Ishikawa (cell line): ENCODE results near the gene FAM171A1.

ENCODE experiments used
- CEBPB ChIP-seq: IDR thresholded peaks from 2 replicates; pipeline ENCODE4 v1.6.1; 2012
- CREB1 ChIP-seq: IDR thresholded peaks from 2 replicates; pipeline ENCODE4 v1.6.1; 2012; ENCODE audit warnings: low read depth
- MAX ChIP-seq: IDR thresholded peaks from 2 replicates; pipeline ENCODE4 v1.6.1; 2012
- RAD21 ChIP-seq: IDR thresholded peaks from 2 replicates; pipeline ENCODE4 v1.6.1; 2012; ENCODE audit warnings: low read depth
- TCF12 ChIP-seq: IDR thresholded peaks from 2 replicates; pipeline ENCODE4 v1.6.1; 2012; ENCODE audit warnings: low read depth
- ZBTB7A ChIP-seq: IDR thresholded peaks from 2 replicates; pipeline ENCODE4 v1.6.1; 2012; ENCODE audit warnings: low read depth
- TF ChIP-seq, protein P1 (sequence below): IDR thresholded peaks from 2 replicates; pipeline ENCODE4 v1.6.1; 2012; ENCODE audit warnings: low read depth, mild to moderate bottlenecking

DNA sequence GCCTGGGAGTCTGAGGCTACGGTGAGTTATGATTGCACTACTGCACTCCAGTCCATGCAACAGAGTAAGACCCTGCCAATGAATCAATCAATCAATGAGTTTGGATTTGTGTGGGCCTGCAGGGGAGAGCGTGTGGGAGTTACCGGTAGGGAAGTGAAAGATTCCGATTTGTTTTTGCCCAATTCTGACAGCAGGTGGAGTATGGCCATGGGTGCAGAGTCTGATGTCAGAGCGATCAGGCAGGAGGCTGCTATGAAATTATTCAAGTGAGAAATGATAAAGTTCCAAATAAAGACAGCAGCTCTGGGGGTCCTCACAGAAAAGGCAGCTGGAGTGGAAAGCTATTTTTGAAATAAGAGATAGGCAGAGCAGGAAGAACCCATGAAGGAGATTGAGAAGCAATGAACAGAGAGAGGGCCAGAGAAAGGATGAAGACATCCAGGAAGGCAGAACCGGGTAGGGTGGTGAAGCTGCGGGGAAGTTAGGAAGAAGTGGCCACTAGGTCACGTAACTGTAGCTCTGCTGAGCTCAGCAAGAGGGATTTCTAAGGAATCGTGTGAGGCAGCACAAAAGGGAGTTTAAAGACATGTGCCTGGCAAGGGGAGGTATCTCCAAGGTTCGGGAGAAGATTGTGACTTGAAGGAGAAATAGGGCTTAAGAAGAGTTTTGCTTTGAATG is 108.9 kb downstream of the FAM171A1 start:
- no peak for TF ChIP-seq ZBTB7A
- TF ChIP-seq, protein P1, sequence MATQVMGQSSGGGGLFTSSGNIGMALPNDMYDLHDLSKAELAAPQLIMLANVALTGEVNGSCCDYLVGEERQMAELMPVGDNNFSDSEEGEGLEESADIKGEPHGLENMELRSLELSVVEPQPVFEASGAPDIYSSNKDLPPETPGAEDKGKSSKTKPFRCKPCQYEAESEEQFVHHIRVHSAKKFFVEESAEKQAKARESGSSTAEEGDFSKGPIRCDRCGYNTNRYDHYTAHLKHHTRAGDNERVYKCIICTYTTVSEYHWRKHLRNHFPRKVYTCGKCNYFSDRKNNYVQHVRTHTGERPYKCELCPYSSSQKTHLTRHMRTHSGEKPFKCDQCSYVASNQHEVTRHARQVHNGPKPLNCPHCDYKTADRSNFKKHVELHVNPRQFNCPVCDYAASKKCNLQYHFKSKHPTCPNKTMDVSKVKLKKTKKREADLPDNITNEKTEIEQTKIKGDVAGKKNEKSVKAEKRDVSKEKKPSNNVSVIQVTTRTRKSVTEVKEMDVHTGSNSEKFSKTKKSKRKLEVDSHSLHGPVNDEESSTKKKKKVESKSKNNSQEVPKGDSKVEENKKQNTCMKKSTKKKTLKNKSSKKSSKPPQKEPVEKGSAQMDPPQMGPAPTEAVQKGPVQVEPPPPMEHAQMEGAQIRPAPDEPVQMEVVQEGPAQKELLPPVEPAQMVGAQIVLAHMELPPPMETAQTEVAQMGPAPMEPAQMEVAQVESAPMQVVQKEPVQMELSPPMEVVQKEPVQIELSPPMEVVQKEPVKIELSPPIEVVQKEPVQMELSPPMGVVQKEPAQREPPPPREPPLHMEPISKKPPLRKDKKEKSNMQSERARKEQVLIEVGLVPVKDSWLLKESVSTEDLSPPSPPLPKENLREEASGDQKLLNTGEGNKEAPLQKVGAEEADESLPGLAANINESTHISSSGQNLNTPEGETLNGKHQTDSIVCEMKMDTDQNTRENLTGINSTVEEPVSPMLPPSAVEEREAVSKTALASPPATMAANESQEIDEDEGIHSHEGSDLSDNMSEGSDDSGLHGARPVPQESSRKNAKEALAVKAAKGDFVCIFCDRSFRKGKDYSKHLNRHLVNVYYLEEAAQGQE: no peak
- no peak for TF ChIP-seq TCF12
- TF ChIP-seq RAD21: peak; percentile 21; the same call in 1 of the 2 replicates
- no peak for TF ChIP-seq MAX
- TF ChIP-seq CREB1: no peak
- TF ChIP-seq CEBPB: no peak
